ENCODE measurements around the gene ZNF407. TPM values are rescaled to one million over a fixed set of nuclear protein-coding genes. Genes with fewer than 3 reads are reported as not detected.

Gene ZNF407
- polyA plus RNA-seq, 2 donors, result 2.2 to 2.6 TPM

DNA sequence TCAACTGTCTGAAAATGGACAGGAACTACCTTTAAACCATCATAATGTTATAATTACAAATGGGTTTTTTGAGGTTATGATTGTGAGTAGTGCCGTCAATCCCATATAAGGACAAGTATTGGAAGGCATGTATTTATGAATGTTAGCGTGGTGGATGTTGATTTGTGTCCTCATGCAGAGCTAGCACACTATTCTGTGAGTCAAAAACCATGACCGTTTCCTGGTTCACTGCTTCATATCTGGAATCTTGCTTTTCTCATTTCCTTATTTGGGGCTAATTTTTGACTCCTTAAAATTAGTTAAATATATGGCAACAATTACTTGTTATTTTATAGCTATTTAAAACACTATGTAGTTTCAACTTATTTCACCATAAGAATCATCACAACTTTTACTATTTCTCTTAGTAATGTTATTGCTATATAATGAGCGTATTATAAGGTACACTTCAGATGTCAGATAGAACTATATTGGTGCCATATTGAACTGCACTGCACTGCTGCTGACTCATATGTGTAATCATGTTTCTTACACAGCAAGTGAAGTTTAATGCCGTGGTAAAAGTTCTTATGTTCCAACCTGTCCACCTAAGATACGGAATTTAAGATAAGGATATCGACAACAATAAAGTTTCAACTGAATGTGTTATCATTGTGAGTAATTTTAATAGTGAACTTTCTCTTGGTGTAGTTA is 418.5 kb downstream of the ZNF407 start:
- Histone ChIP-seq H3K4me1 (ENCODE audit: control insufficient read depth in 2 of 2, insufficient read depth in 2 of 2, low read length in 1 of 2) (no peaks in the 10 kb centered on the region), H3K36me3 (ENCODE audit: control insufficient read depth in 2 of 2, insufficient read depth in 2 of 2, low read length in 1 of 2) (no peaks in the 10 kb centered on the region), H3K9me3 (ENCODE audit: control insufficient read depth in 2 of 2, insufficient read depth in 1 of 2, low read depth in 1 of 2, low read length in 1 of 2) (no peaks in the 10 kb centered on the region), H3K27ac (ENCODE audit: low read depth in 2 of 2, low read length in 1 of 2) (no peak overlapping the region), H3K27me3 (ENCODE audit: control insufficient read depth in 1 of 2, insufficient read depth in 2 of 2, low read length in 2 of 2) (no peaks in the 10 kb centered on the region), H3K4me3 (ENCODE audit: low read depth in 1 of 2, low read length in 2 of 2) (no peak overlapping the region)
- 87 to 92% methylated on average over 7 of the region's 7 CpGs for WGBS, 2 donors

DNA sequence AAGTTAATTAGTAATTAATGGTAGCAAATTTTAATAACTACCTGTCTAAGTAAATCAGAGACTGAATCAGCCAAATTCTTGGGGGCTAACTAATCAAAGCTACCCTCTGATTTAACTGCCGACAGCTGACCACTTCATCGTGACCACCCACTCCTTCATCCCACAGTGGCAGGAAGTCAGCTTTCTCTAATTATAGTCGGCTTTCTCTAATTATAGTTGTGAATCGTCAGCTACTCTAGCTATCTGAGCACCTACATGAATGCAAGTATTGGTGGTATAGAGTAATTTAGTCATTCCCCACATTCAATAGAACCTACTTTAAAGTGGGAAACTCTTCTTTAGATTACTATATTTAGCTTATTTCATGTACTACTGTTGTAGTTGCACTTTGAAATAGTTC is 425.8 kb downstream of the ZNF407 start:
- WGBS, 2 donors, result 83 to 85% methylated on average over 4 of the region's 4 CpGs
- no peak overlapping the region for H3K27ac ChIP-seq (ENCODE audit: low read depth in 2 of 2, low read length in 1 of 2)
- no peaks in the 10 kb centered on the region for H3K36me3 ChIP-seq (ENCODE audit: control insufficient read depth in 2 of 2, insufficient read depth in 2 of 2, low read length in 1 of 2)
- H3K27me3 ChIP-seq (ENCODE audit: control insufficient read depth in 1 of 2, insufficient read depth in 2 of 2, low read length in 2 of 2), result no peaks in the 10 kb centered on the region
- H3K4me3 ChIP-seq (ENCODE audit: low read depth in 1 of 2, low read length in 2 of 2), result no peak overlapping the region
- H3K4me1 ChIP-seq (ENCODE audit: control insufficient read depth in 2 of 2, insufficient read depth in 2 of 2, low read length in 1 of 2), result no peaks in the 10 kb centered on the region
- no peaks in the 10 kb centered on the region for H3K9me3 ChIP-seq (ENCODE audit: control insufficient read depth in 2 of 2, insufficient read depth in 1 of 2, low read depth in 1 of 2, low read length in 1 of 2)

DNA sequence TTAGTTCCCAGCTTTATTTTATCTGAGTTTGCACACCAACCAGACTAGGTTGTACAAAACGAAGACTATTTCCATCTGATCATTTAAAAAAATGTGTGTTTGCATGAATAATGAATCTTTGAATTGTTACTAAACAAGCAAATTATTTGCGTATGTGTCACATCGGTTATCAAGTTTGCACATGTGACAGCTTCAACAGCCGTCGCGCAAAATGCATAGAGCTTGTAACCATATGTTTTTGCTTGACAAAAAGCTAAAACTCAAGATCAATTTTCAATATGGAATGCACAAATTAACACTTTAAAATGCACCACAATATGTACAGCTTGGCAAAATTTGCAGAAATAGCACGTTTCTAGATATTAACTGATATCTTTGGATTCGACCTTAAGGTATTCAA is 427.2 kb downstream of the ZNF407 start:
- WGBS, 2 donors, result 90 to 91% methylated on average over 8 of the region's 8 CpGs
- no peak overlapping the region for H3K4me3 ChIP-seq (ENCODE audit: low read depth in 1 of 2, low read length in 2 of 2)
- H3K27me3 ChIP-seq (ENCODE audit: control insufficient read depth in 1 of 2, insufficient read depth in 2 of 2, low read length in 2 of 2), result no peaks in the 10 kb centered on the region
- H3K27ac ChIP-seq (ENCODE audit: low read depth in 2 of 2, low read length in 1 of 2), result no peak overlapping the region
- no peaks in the 10 kb centered on the region for H3K9me3 ChIP-seq (ENCODE audit: control insufficient read depth in 2 of 2, insufficient read depth in 1 of 2, low read depth in 1 of 2, low read length in 1 of 2)
- peaks cover 0 to 3% of the 10 kb centered on the region in 2 donors for H3K4me1 ChIP-seq (ENCODE audit: control insufficient read depth in 2 of 2, insufficient read depth in 2 of 2, low read length in 1 of 2)
- no peaks in the 10 kb centered on the region for H3K36me3 ChIP-seq (ENCODE audit: control insufficient read depth in 2 of 2, insufficient read depth in 2 of 2, low read length in 1 of 2)

DNA sequence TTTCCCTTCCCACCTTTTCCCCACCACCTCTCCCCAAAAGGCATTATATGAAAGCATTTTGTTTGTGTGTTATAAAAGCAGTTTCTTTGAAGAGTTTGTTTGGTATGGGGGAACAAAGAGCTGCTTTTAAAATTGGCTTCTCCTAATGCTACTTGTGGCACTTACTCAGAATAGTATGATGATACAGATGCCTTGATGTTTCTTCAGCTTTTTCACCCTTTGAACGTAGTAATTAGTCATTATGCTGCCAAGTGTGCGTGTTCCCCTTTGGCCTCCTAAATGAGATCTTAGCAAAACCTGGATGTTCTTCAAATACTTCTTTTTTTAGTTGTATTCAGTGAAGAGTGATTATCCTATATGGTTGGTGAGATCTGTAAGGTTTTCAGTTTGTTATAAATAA is 427.9 kb downstream of the ZNF407 start:
- 72 to 83% methylated on average over 2 of the region's 2 CpGs for WGBS, 2 donors

DNA sequence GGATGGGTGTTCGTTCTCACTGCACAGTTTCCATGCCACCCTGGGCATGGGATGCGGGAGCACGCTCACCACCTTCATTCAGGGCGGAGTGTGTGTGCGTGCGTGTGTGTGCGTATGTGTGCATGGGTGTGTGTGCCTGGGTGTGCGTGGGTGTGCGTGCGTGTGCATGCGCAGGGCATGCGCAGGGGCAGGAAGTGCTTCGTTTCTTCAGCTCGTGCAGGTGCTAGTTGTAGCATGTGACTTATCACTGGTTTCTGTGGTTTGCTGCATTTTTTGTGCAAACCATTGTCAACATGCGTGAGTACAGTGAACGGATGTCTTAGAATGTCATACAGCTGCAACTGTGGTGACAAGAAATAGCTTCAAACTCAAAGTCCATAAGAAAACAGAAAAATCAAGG is 431.8 kb downstream of the ZNF407 start:
- Histone ChIP-seq H3K27me3 (ENCODE audit: control insufficient read depth in 1 of 2, insufficient read depth in 2 of 2, low read length in 2 of 2) (no peaks in the 10 kb centered on the region), H3K9me3 (ENCODE audit: control insufficient read depth in 2 of 2, insufficient read depth in 1 of 2, low read depth in 1 of 2, low read length in 1 of 2) (no peaks in the 10 kb centered on the region), H3K27ac (ENCODE audit: low read depth in 2 of 2, low read length in 1 of 2) (no peak overlapping the region), H3K36me3 (ENCODE audit: control insufficient read depth in 2 of 2, insufficient read depth in 2 of 2, low read length in 1 of 2) (no peaks in the 10 kb centered on the region), H3K4me3 (ENCODE audit: low read depth in 1 of 2, low read length in 2 of 2) (no peak overlapping the region), H3K4me1 (ENCODE audit: control insufficient read depth in 2 of 2, insufficient read depth in 2 of 2, low read length in 1 of 2) (peaks cover 0 to 3% of the 10 kb centered on the region in 2 donors)
- WGBS, 2 donors, result 87 to 90% methylated on average over 16 of the region's 16 CpGs

More for the DNA sequence above, 427.9 kb downstream of the ZNF407 start:
- Histone ChIP-seq H3K4me1 (ENCODE audit: control insufficient read depth in 2 of 2, insufficient read depth in 2 of 2, low read length in 1 of 2) (peaks cover 0 to 3% of the 10 kb centered on the region in 2 donors), H3K27me3 (ENCODE audit: control insufficient read depth in 1 of 2, insufficient read depth in 2 of 2, low read length in 2 of 2) (no peaks in the 10 kb centered on the region), H3K9me3 (ENCODE audit: control insufficient read depth in 2 of 2, insufficient read depth in 1 of 2, low read depth in 1 of 2, low read length in 1 of 2) (no peaks in the 10 kb centered on the region), H3K4me3 (ENCODE audit: low read depth in 1 of 2, low read length in 2 of 2) (no peak overlapping the region), H3K27ac (ENCODE audit: low read depth in 2 of 2, low read length in 1 of 2) (no peak overlapping the region), H3K36me3 (ENCODE audit: control insufficient read depth in 2 of 2, insufficient read depth in 2 of 2, low read length in 1 of 2) (no peaks in the 10 kb centered on the region)

DNA sequence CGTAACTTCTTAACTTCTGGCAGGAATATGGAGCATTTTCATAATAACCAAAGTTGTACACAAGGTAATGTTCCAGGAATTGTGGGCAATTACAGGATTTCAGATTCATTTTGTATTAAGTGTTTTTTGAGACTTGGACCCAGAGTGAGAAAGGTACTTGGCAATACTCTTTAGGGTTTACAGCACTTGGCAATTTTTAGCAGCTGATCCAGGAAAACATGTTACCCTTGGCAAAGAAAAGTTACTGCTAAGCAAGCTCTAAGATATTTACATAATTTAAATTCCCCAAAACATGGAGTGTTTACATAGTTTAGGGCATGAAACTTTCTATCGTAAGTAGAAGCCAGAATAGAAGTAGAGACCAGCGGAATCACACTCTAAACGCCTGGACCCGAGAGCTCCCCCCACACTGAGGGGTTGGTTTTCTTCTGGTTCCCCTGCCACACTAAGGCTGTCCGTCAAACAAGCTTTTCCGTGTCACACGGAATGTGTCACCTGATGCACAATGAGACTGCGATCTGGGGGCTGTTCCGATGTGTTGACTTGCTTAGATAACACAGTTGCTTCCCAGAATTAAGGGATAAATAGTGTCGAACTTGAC is 434.1 kb downstream of the ZNF407 start:
- Histone ChIP-seq H3K27ac (ENCODE audit: low read depth in 2 of 2, low read length in 1 of 2) (no peak overlapping the region), H3K9me3 (ENCODE audit: control insufficient read depth in 2 of 2, insufficient read depth in 1 of 2, low read depth in 1 of 2, low read length in 1 of 2) (no peaks in the 10 kb centered on the region), H3K27me3 (ENCODE audit: control insufficient read depth in 1 of 2, insufficient read depth in 2 of 2, low read length in 2 of 2) (no peaks in the 10 kb centered on the region), H3K4me3 (ENCODE audit: low read depth in 1 of 2, low read length in 2 of 2) (no peak overlapping the region), H3K4me1 (ENCODE audit: control insufficient read depth in 2 of 2, insufficient read depth in 2 of 2, low read length in 1 of 2) (peaks cover 0 to 3% of the 10 kb centered on the region in 2 donors), H3K36me3 (ENCODE audit: control insufficient read depth in 2 of 2, insufficient read depth in 2 of 2, low read length in 1 of 2) (no peaks in the 10 kb centered on the region)
- WGBS, 2 donors, result 82% methylated on average over 11 of the region's 11 CpGs

DNA sequence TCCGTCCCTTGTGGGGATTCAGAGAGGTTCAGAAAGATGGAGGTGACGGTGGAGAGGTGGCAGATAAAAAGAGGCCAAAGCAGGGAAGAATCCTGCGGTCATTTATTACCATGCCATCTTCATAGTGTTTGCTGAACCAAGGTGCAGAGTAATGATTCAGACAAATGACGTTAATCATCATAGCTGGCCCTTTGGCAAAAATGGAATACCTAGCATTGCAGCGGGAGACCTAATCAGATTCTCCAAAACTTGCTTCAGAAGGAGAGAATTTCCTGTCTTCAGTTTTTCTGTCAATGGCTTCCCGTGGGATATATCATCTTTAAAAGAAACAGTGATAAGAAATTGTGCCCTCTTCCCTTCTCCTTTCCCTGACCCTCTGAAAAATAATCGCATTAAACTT is 435.8 kb downstream of the ZNF407 start:
- Histone ChIP-seq H3K27me3 (ENCODE audit: control insufficient read depth in 1 of 2, insufficient read depth in 2 of 2, low read length in 2 of 2) (no peaks in the 10 kb centered on the region), H3K36me3 (ENCODE audit: control insufficient read depth in 2 of 2, insufficient read depth in 2 of 2, low read length in 1 of 2) (no peaks in the 10 kb centered on the region), H3K9me3 (ENCODE audit: control insufficient read depth in 2 of 2, insufficient read depth in 1 of 2, low read depth in 1 of 2, low read length in 1 of 2) (no peaks in the 10 kb centered on the region), H3K4me3 (ENCODE audit: low read depth in 1 of 2, low read length in 2 of 2) (no peak overlapping the region), H3K4me1 (ENCODE audit: control insufficient read depth in 2 of 2, insufficient read depth in 2 of 2, low read length in 1 of 2) (peaks cover 0 to 3% of the 10 kb centered on the region in 2 donors), H3K27ac (ENCODE audit: low read depth in 2 of 2, low read length in 1 of 2) (no peak overlapping the region)
- WGBS, 2 donors, result 93 to 98% methylated on average over 7 of the region's 7 CpGs

DNA sequence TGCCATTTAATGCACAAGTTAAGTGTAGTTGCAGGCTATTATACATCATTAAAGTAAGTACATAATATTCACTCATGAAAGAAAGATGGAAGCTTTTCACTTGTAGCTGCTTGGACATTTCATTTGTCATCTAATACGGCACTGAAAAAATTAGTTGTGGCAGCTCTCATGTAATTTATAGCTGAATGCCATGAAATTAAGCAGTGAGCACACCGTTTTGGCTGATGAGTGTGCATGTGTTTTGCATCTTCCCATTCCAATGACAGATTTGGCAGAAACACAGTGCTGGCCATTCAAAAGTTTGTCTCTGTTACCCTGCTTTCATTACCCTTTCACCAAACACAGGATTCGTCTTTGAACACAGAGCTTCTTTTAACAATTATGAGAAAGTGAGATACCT is 437.3 kb downstream of the ZNF407 start:
- no peaks in the 10 kb centered on the region for H3K4me1 ChIP-seq (ENCODE audit: control insufficient read depth in 2 of 2, insufficient read depth in 2 of 2, low read length in 1 of 2)
- no peaks in the 10 kb centered on the region for H3K9me3 ChIP-seq (ENCODE audit: control insufficient read depth in 2 of 2, insufficient read depth in 1 of 2, low read depth in 1 of 2, low read length in 1 of 2)
- WGBS, 2 donors, result 71 to 75% methylated on average over 3 of the region's 3 CpGs
- H3K27me3 ChIP-seq (ENCODE audit: control insufficient read depth in 1 of 2, insufficient read depth in 2 of 2, low read length in 2 of 2), result no peaks in the 10 kb centered on the region
- no peak overlapping the region for H3K4me3 ChIP-seq (ENCODE audit: low read depth in 1 of 2, low read length in 2 of 2)
- H3K36me3 ChIP-seq (ENCODE audit: control insufficient read depth in 2 of 2, insufficient read depth in 2 of 2, low read length in 1 of 2), result no peaks in the 10 kb centered on the region
- no peak overlapping the region for H3K27ac ChIP-seq (ENCODE audit: low read depth in 2 of 2, low read length in 1 of 2)

DNA sequence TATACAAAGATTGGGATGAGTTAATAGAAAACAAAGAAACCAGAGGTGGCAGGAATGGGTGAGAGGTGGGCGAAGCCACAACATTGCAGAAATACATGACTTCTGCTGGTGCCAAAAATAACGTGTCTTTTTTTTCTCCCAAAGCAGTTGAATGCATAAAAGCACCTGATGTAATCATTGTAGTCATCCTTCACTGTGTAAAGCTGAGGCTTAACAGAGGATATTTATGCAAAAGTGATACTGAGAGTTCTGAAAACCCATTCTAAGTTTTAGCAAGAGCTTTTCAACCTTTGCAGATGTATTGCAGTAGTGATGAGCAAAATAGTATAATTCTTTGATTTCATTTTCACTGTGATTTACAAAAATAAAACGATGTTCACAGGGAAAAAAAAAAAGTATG is 438.3 kb downstream of the ZNF407 start:
- 57 to 60% methylated on average over 3 of the region's 3 CpGs for WGBS, 2 donors
- no peaks in the 10 kb centered on the region for H3K9me3 ChIP-seq (ENCODE audit: control insufficient read depth in 2 of 2, insufficient read depth in 1 of 2, low read depth in 1 of 2, low read length in 1 of 2)
- no peaks in the 10 kb centered on the region for H3K4me1 ChIP-seq (ENCODE audit: control insufficient read depth in 2 of 2, insufficient read depth in 2 of 2, low read length in 1 of 2)
- H3K27ac ChIP-seq (ENCODE audit: low read depth in 2 of 2, low read length in 1 of 2), result no peak overlapping the region
- no peak overlapping the region for H3K4me3 ChIP-seq (ENCODE audit: low read depth in 1 of 2, low read length in 2 of 2)
- H3K27me3 ChIP-seq (ENCODE audit: control insufficient read depth in 1 of 2, insufficient read depth in 2 of 2, low read length in 2 of 2), result no peaks in the 10 kb centered on the region
- no peaks in the 10 kb centered on the region for H3K36me3 ChIP-seq (ENCODE audit: control insufficient read depth in 2 of 2, insufficient read depth in 2 of 2, low read length in 1 of 2)
